ENCODE data around the gene DCXR. TPM values are rescaled to one million over a fixed set of nuclear protein-coding genes. Genes with fewer than 3 reads are reported as not detected.

The DCXR gene
- total RNA-seq, 3 donors from 2014 or later = 84.9 to 151 (median 124) TPM

DNA sequence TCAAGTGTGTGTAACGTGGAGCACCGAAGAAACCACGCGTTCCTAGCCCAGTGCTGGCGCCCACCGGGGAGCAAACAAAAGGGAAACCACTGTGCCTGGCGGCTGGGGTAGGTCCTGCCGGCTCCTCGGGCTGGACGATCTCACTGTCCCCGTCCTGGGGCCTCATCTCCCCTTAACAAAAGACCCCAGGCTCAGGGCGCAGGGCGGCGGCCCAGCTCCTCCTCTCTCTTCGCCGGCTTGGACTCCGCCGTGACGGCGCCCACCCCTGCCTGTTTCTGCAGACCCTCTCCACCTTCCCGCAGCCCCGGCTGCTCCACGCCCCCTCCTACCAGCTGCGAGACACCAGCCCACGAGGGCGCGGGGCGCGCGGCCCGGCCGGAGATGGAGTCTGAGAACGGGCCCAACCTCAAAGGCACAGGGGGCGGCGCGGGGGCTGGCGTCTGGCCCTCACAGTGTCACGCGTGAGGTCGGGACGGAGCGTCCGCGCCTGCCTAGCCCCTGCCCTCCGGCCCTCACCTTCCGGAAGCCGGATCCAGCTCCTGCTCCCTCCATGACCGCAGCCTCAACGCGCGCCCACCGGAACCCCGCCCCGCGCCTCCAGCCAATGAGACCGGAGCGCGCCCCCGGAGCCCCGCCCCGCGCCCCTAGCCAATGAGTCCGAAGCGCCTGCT lies 15.1 kb downstream of the DCXR start, which contains the start of gene CENPX:
CENPX (minus strand) TSS at position 569 of the 671 bp plus-strand sequence; CDS start at position 552, 17 bp downstream.
- Histone ChIP-seq H3K9me3 (no peaks in the 10 kb centered on the region), H3K36me3 (ENCODE audit: low read depth) (no peaks in the 10 kb centered on the region), H3K4me3 (peak within 1 kb of the TSS; percentile 92), H3K4me1 (ENCODE audit: low read depth) (peaks cover 26% of the 10 kb centered on the region)
- DNase-seq (no peak), ATAC-seq (no peak)
- intact Hi-C loops (cut with DNase I, micrococcal nuclease) = no loop called here
- TF ChIP-seq, protein P1, sequence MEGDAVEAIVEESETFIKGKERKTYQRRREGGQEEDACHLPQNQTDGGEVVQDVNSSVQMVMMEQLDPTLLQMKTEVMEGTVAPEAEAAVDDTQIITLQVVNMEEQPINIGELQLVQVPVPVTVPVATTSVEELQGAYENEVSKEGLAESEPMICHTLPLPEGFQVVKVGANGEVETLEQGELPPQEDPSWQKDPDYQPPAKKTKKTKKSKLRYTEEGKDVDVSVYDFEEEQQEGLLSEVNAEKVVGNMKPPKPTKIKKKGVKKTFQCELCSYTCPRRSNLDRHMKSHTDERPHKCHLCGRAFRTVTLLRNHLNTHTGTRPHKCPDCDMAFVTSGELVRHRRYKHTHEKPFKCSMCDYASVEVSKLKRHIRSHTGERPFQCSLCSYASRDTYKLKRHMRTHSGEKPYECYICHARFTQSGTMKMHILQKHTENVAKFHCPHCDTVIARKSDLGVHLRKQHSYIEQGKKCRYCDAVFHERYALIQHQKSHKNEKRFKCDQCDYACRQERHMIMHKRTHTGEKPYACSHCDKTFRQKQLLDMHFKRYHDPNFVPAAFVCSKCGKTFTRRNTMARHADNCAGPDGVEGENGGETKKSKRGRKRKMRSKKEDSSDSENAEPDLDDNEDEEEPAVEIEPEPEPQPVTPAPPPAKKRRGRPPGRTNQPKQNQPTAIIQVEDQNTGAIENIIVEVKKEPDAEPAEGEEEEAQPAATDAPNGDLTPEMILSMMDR (IDR thresholded peaks at IDR 0.05) = no peak

DNA sequence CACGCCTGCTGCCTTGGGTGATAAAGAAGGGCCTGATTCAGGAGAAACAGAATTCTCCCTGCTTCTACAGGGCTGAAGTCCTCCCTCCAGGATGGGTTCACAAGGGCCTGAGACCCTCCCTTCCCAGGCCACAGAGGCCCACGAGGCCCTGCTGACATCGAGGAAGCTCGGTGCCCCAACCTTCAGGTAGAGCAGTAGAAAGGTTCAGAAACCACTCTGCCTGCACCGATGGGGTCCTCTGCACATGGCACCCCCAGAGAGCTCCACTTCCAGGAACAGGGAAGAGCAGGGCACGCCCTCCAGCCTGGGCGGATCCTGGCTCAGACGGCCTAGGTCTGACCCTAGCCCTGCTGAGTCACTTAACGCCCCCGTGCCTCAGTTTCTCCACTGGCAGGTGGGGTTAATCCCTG lies 15.6 kb downstream of the DCXR start:
- Histone ChIP-seq H3K36me3 (ENCODE audit: low read depth) (no peaks in the 10 kb centered on the region), H3K4me1 (ENCODE audit: low read depth) (peaks cover 26% of the 10 kb centered on the region), H3K4me3 (peak overlapping the region; percentile 92), H3K9me3 (no peaks in the 10 kb centered on the region)
- TF ChIP-seq, protein P1 (IDR thresholded peaks at IDR 0.05) = no peak
- ATAC-seq (peak; percentile 30), DNase-seq (peak; percentile 61 to 80 (median 73))
- intact Hi-C loops (cut with DNase I, micrococcal nuclease) = no loop called here

DNA sequence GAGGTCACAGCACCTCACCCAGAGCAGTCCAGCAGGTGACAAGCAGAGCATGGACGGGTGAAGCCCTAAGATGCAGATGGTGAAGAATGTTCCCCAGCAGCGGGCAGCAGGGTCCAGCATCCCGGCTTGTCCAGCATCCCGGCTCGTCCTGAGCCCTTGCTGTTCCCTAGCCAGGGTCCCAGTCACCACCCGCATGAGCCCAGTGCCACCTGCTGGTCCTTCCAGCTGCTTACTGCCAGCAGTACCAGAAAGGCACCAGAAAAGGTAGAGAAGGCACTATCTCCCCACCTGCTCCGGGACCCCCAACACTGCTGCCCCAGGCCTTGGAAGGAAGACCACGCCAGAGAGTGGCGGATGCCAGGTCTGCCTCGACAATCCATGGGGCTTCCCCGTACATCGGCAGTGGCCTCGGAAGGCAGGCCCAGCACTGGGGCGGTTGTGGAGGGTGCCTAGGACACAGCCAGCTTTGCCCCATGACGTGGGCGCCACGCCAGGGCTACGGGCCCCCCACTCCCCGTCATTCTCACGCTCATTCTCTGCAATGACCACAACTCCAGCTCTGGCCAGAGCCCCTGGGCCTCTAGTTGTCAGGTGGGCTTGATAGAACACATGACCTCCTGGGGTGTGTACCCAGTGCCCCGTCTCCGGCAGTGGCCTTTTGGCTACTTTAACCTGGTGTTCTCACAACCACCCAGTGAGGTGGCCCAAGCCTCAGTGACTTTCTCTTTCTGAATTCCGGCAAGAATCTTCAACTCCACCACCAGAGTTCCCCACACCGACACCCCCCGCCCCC lies 16.2 kb downstream of the DCXR start:
- H3K36me3 ChIP-seq (ENCODE audit: low read depth) = no peaks in the 10 kb centered on the region
- DNase-seq = peak; percentile 80 to 85 (median 81)
- peaks cover 26% of the 10 kb centered on the region for H3K4me1 ChIP-seq (ENCODE audit: low read depth)
- TF ChIP-seq, protein P1 (IDR thresholded peaks at IDR 0.05) = peak; percentile 55
- H3K9me3 ChIP-seq = no peaks in the 10 kb centered on the region
- H3K4me3 ChIP-seq = no peak overlapping the region
- ATAC-seq = peak; percentile 25
- intact Hi-C loops (cut with DNase I, micrococcal nuclease) = no loop called here

DNA sequence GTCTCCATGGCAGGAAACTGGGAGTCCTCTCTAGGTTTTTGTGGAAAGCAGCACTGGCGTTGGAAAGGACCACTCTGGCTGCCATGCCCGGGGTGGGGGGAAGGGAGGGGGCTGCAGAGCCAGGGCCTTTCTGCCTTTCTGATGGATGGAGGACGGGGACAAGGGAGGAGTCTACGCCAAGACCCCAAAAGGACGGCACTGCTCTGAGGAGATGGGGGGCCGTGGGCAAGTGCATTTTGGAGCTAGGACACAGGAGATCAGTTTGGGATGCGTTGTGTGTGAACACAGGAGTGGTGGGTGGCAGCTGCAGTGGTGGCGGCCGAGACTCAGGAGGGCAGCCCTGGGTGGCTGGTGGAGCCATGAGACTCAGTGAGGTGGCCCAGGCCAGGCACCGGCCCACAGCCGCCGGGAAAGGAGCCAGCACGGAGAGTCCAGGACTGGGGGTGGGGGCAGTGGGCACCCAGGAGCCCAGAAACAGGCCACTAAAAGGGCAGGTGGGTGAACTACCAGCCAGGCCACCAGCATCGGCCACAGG lies 16.9 kb downstream of the DCXR start:
- Histone ChIP-seq H3K36me3 (ENCODE audit: low read depth) (no peaks in the 10 kb centered on the region), H3K4me1 (ENCODE audit: low read depth) (peaks cover 26% of the 10 kb centered on the region), H3K9me3 (no peaks in the 10 kb centered on the region), H3K4me3 (no peak overlapping the region)
- ATAC-seq (no peak), DNase-seq (no peak)
- TF ChIP-seq, protein P1 (IDR thresholded peaks at IDR 0.05) = no peak
- intact Hi-C loops (cut with DNase I, micrococcal nuclease) = no loop called here

GRCh38 chr17:82019690-82020571 lies 17.6 kb downstream of the DCXR start:
- no peaks in the 10 kb centered on the region for H3K36me3 ChIP-seq (ENCODE audit: low read depth)
- H3K4me1 ChIP-seq (ENCODE audit: low read depth) = peaks cover 26% of the 10 kb centered on the region
- H3K4me3 ChIP-seq = no peak overlapping the region
- intact Hi-C loops (cut with DNase I, micrococcal nuclease) = loop anchor here in 1 of 2 donors (5.0 kb wide), 1 partner anchor 58 kb away; the partner anchor contains the start of gene NOTUM
- ATAC-seq = peak; percentile 18
- no peaks in the 10 kb centered on the region for H3K9me3 ChIP-seq
- peak; percentile 65 to 79 (median 78) for DNase-seq
- TF ChIP-seq, protein P1 (IDR thresholded peaks at IDR 0.05) = peak; percentile 69
